Measurements from ENCODE around the gene SLC25A38. TPM values are rescaled to one million over a fixed set of nuclear protein-coding genes. Genes with fewer than 3 reads are reported as not detected.

SLC25A38 gene
- total RNA-seq, 2 experiments from 2014 or later, result 25.0 to 28.2 TPM

DNA sequence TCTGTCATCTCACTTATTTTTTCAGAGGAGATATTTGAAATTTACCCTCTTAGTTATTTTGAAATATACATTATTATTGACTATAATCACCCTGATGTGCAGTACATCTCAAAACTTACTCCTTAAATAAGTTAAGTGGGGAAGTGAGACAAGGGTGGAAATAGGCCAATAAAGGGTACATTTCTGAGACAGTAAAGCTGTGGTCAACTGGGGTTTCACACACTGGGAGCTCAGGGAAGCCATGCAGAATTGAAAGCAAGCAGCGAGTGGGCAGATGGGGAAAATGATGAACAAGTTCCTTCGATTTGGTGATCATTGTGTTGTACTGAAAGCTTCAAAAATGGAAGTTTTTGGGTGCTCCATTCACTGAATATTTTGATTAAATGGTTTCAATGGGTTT is 62.8 kb downstream of the SLC25A38 start:
- H3K4me1 Mint-ChIP-seq (ENCODE audit: low read depth), result no peaks in the 10 kb centered on the region
- H3K9me3 Mint-ChIP-seq, result no peaks in the 10 kb centered on the region
- TF ChIP-seq, protein P1, sequence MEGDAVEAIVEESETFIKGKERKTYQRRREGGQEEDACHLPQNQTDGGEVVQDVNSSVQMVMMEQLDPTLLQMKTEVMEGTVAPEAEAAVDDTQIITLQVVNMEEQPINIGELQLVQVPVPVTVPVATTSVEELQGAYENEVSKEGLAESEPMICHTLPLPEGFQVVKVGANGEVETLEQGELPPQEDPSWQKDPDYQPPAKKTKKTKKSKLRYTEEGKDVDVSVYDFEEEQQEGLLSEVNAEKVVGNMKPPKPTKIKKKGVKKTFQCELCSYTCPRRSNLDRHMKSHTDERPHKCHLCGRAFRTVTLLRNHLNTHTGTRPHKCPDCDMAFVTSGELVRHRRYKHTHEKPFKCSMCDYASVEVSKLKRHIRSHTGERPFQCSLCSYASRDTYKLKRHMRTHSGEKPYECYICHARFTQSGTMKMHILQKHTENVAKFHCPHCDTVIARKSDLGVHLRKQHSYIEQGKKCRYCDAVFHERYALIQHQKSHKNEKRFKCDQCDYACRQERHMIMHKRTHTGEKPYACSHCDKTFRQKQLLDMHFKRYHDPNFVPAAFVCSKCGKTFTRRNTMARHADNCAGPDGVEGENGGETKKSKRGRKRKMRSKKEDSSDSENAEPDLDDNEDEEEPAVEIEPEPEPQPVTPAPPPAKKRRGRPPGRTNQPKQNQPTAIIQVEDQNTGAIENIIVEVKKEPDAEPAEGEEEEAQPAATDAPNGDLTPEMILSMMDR (IDR thresholded peaks at IDR 0.05), result no peak
- ATAC-seq (no peak), DNase-seq (no peak)
- POLR2A ChIA-PET, result interaction anchor here (0.6 to 1.1 kb wide), 3 partner anchors 9 to 84 kb away, joined by 3 to 5 read pairs (median 3); no protein-coding TSS in a partner anchor
- H3K27ac Mint-ChIP-seq, result no peak overlapping the region
- intact Hi-C loops (cut with micrococcal nuclease), result no loop called here
- H3K36me3 Mint-ChIP-seq (ENCODE audit: low read depth), result no peaks in the 10 kb centered on the region
- CTCF ChIA-PET, result interaction anchor here (0.9 to 4.5 kb wide), 7 partner anchors 8 to 225 kb away, joined by 3 to 56 read pairs (median 5); no protein-coding TSS in a partner anchor
- no peaks in the 10 kb centered on the region for H3K27me3 Mint-ChIP-seq
- H3K4me3 Mint-ChIP-seq, result no peak overlapping the region

- CTCF ChIA-PET, result interaction anchor here (1.0 to 4.5 kb wide), 8 partner anchors 9 to 226 kb away, joined by 3 to 56 read pairs (median 6); no protein-coding TSS in a partner anchor
These were observed 63.3 kb downstream of the SLC25A38 start for GRCh38 chr3:39446444-39446843.

More at GRCh38 chr3:39446444-39446843, 63.3 kb downstream of the SLC25A38 start:
- H3K4me3 Mint-ChIP-seq, result no peak overlapping the region
- POLR2A ChIA-PET, result interaction anchor here (0.6 to 1.6 kb wide), 4 partner anchors 9 to 85 kb away, joined by 3 to 8 read pairs (median 4); partner anchors contain the start of gene RPSA
- TF ChIP-seq, protein P1 (IDR thresholded peaks at IDR 0.05), result no peak
- intact Hi-C loops (cut with micrococcal nuclease), result no loop called here
- H3K27me3 Mint-ChIP-seq, result no peaks in the 10 kb centered on the region
- DNase-seq, result no peak
- H3K9me3 Mint-ChIP-seq, result no peaks in the 10 kb centered on the region
- H3K27ac Mint-ChIP-seq, result no peak overlapping the region
- ATAC-seq, result no peak
- H3K4me1 Mint-ChIP-seq (ENCODE audit: low read depth), result no peaks in the 10 kb centered on the region
- H3K36me3 Mint-ChIP-seq (ENCODE audit: low read depth), result no peaks in the 10 kb centered on the region

Other genes starting within 250 kb of the SLC25A38 start
- gene CSRNP1, start 229.8 kb upstream of the SLC25A38 start, total RNA-seq, result 10 to 100 TPM; 88.0 to 88.3 TPM
- 1 to 10 TPM; 2.5 TPM for gene XIRP1, start 190.8 kb upstream of the SLC25A38 start, total RNA-seq
- gene CX3CR1, start 103.3 kb upstream of the SLC25A38 start, total RNA-seq, result under 1 TPM; 0.34 to 0.88 TPM
- under 1 TPM; 0.34 to 0.56 TPM for gene CCR8, start 53.7 kb upstream of the SLC25A38 start, total RNA-seq
- 1,000 to 10,000 TPM; 3,048 to 3,061 TPM for gene RPSA, start 23.4 kb downstream of the SLC25A38 start, total RNA-seq
- gene MOBP, start 84.3 kb downstream of the SLC25A38 start, total RNA-seq, result not detected